DND-41 (cell line): ENCODE measurements around the gene NAALAD2.

Source experiments
- EZH2 ChIP-seq: IDR thresholded peaks from 3 replicates; pipeline ENCODE4 v1.6.1; 2012; ENCODE audit warnings: borderline replicate concordance, low read depth, mild to moderate bottlenecking, moderate library complexity, low read length, inconsistent platforms; ENCODE audit not compliant: severe bottlenecking
- TF ChIP-seq, protein P1 (sequence below): IDR thresholded peaks from 2 replicates; pipeline ENCODE4 v1.5.1; 2012; ENCODE audit warnings: borderline replicate concordance, low read length, moderate library complexity, mild to moderate bottlenecking; ENCODE audit not compliant: poor library complexity, severe bottlenecking; ENCODE audit errors: extremely low read depth

- TF ChIP-seq, protein P1, sequence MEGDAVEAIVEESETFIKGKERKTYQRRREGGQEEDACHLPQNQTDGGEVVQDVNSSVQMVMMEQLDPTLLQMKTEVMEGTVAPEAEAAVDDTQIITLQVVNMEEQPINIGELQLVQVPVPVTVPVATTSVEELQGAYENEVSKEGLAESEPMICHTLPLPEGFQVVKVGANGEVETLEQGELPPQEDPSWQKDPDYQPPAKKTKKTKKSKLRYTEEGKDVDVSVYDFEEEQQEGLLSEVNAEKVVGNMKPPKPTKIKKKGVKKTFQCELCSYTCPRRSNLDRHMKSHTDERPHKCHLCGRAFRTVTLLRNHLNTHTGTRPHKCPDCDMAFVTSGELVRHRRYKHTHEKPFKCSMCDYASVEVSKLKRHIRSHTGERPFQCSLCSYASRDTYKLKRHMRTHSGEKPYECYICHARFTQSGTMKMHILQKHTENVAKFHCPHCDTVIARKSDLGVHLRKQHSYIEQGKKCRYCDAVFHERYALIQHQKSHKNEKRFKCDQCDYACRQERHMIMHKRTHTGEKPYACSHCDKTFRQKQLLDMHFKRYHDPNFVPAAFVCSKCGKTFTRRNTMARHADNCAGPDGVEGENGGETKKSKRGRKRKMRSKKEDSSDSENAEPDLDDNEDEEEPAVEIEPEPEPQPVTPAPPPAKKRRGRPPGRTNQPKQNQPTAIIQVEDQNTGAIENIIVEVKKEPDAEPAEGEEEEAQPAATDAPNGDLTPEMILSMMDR = no peak
- no peak for TF ChIP-seq EZH2
Measured at GRCh38 chr11:90241414-90241813, 107.0 kb downstream of the NAALAD2 start.
